Neuronal stem cell (in vitro differentiated cells): Measurements from ENCODE around the gene TUBB1.

Experiments used
- DNase-seq: peaks from one replicate; pipeline ENCODE4 v3.0.0-alpha.2; 2013; ENCODE audit warnings: low spot score
- H2AFZ ChIP-seq: one replicate; pipeline ENCODE4 v1.6.1; 2013; ENCODE audit warnings: mild to moderate bottlenecking, low read length, inconsistent platforms
- H2AK5ac ChIP-seq: 2 replicates; pipeline ENCODE4 v1.6.1; 2013; ENCODE audit warnings: low read depth, mild to moderate bottlenecking, inconsistent platforms, low read length, moderate library complexity, mixed read lengths
- H2BK120ac ChIP-seq: 2 replicates; pipeline ENCODE4 v1.6.1; 2013; ENCODE audit warnings: low read depth, mild to moderate bottlenecking, inconsistent platforms, low read length, moderate library complexity, mixed read lengths
- H2BK12ac ChIP-seq: one replicate; pipeline ENCODE4 v1.6.1; 2013; ENCODE audit warnings: low read length, inconsistent platforms
- H2BK15ac ChIP-seq: 2 replicates; pipeline ENCODE4 v1.6.1; 2013; ENCODE audit warnings: mild to moderate bottlenecking, low read length, inconsistent platforms, mixed read lengths
- H2BK5ac ChIP-seq: one replicate; pipeline ENCODE4 v1.6.1; 2013; ENCODE audit warnings: inconsistent platforms, mild to moderate bottlenecking, low read length, moderate library complexity
- H3K14ac ChIP-seq: one replicate; pipeline ENCODE4 v1.6.1; 2013; ENCODE audit warnings: low read length, inconsistent platforms
- H3K18ac ChIP-seq: 2 replicates; pipeline ENCODE4 v1.6.1; 2013; ENCODE audit warnings: low read length, inconsistent platforms
- H3K23ac ChIP-seq: 2 replicates; pipeline ENCODE4 v1.6.1; 2013; ENCODE audit warnings: low read depth, mild to moderate bottlenecking, mixed read lengths, low read length, inconsistent platforms; ENCODE audit not compliant: poor library complexity
- H3K27ac ChIP-seq: replicated peaks from 3 replicates; pipeline ENCODE4 v1.5.1; 2013; ENCODE audit warnings: low read length, inconsistent platforms
- H3K27me3 ChIP-seq, 3 experiments: 2 replicates each; pipeline ENCODE4 v1.6.1; 2013; ENCODE audit warnings: low read length in 3 of 3, mild to moderate bottlenecking in 2 of 3, inconsistent platforms in 1 of 3, low read depth in 1 of 3, mixed read lengths in 1 of 3, moderate library complexity in 1 of 3; ENCODE audit not compliant: control insufficient read depth in 3 of 3, insufficient read depth in 3 of 3
- H3K36me3 ChIP-seq, 2 donors: replicated peaks in 1 of 2; 2 replicates each; pipeline ENCODE4 v1.6.1; 2013; ENCODE audit warnings: low read length in 2 of 2; ENCODE audit not compliant: control insufficient read depth in 2 of 2, insufficient read depth in 2 of 2
- H3K4ac ChIP-seq: 2 replicates; pipeline ENCODE4 v1.6.1; 2013; ENCODE audit warnings: inconsistent platforms, mild to moderate bottlenecking, low read length, moderate library complexity
- H3K4me1 ChIP-seq, 2 donors: 1 replicate in 1 of 2; 2 replicates in 1 of 2; pipeline ENCODE4 v1.6.1; 2013; ENCODE audit warnings: low read length in 2 of 2, low read depth in 1 of 2; ENCODE audit not compliant: control insufficient read depth in 2 of 2, insufficient read depth in 1 of 2
- H3K4me2 ChIP-seq: one replicate; pipeline ENCODE4 v1.6.1; 2013; ENCODE audit warnings: mild to moderate bottlenecking, low read length, inconsistent platforms; ENCODE audit not compliant: insufficient read depth, poor library complexity, severe bottlenecking
- H3K4me3 ChIP-seq, 2 donors: 2 replicates each; pipeline ENCODE4 v1.5.1; 2013; ENCODE audit warnings: low read length in 2 of 2, mild to moderate bottlenecking in 2 of 2, inconsistent platforms in 1 of 2, moderate library complexity in 1 of 2
- H3K79me1 ChIP-seq: one replicate; pipeline ENCODE4 v1.6.1; 2013; ENCODE audit warnings: low read depth, mild to moderate bottlenecking, inconsistent platforms, low read length, moderate library complexity
- H3K9ac ChIP-seq: one replicate; pipeline ENCODE4 v1.6.1; 2013; ENCODE audit warnings: mild to moderate bottlenecking, low read depth, low read length, inconsistent platforms; ENCODE audit not compliant: poor library complexity
- H3K9me3 ChIP-seq, 2 donors: replicated peaks in 1 of 2; 2 replicates each; pipeline versions ENCODE3 to v1.6.1; 2013; ENCODE audit warnings: low read length in 2 of 2, mild to moderate bottlenecking in 2 of 2, inconsistent platforms in 1 of 2, low read depth in 1 of 2, mixed read lengths in 1 of 2, moderate library complexity in 1 of 2; ENCODE audit not compliant: control insufficient read depth in 2 of 2, insufficient read depth in 1 of 2
- H4K8ac ChIP-seq: one replicate; pipeline ENCODE4 v1.6.1; 2013; ENCODE audit warnings: low read depth, mild to moderate bottlenecking, inconsistent platforms, low read length, moderate library complexity
- H4K91ac ChIP-seq: one replicate; pipeline ENCODE4 v1.6.1; 2013; ENCODE audit warnings: low read length, low read depth, mild to moderate bottlenecking, inconsistent platforms; ENCODE audit not compliant: poor library complexity
- WGBS, 2 donors: extraction: QIAGEN DNeasy Blood & Tissue Kit; methylation state at CpG; one replicate each; pipeline ENCODE4 v1.1.7; 2013; ENCODE audit warnings: missing lambda C conversion rate in 2 of 2, mixed read lengths in 1 of 2; ENCODE audit not compliant: insufficient read length in 2 of 2, insufficient replicate concordance in 1 of 2; ENCODE audit errors: extremely low coverage in 2 of 2; 5-methylcytosine and 5-hydroxymethylcytosine counted together

The TUBB1 gene

GRCh38 chr20:59018817-59019216 lies 412 bp upstream of the TUBB1 start:
- Histone ChIP-seq H4K91ac (no peak overlapping the region), H3K14ac (no peak overlapping the region), H3K4me3 (no peak overlapping the region), H3K27me3 (no peaks in the 10 kb centered on the region), H3K18ac (no peak overlapping the region), H2AK5ac (peak overlapping the region; percentile 77), H2AFZ (no peak overlapping the region), H4K8ac (no peak overlapping the region), H3K9ac (peak overlapping the region; percentile 56), H3K9me3 (no peaks in the 10 kb centered on the region), H2BK120ac (peak overlapping the region; percentile 30), H3K36me3 (peaks cover 6 to 17% of the 10 kb centered on the region in 2 donors), H3K23ac (peak overlapping the region; percentile 25), H3K79me1 (peaks cover 3% of the 10 kb centered on the region), H2BK5ac (no peak overlapping the region), H3K27ac (no peak overlapping the region), H2BK12ac (no peak overlapping the region), H2BK15ac (no peak overlapping the region), H3K4me2 (no peak overlapping the region), H3K4me1 (no peaks in the 10 kb centered on the region), H3K4ac (no peak overlapping the region)
- DNase-seq: no peak
- WGBS, 2 donors: no CpG with 5 or more reads among the region's 10 CpGs

- Histone ChIP-seq H3K27me3 (no peaks in the 10 kb centered on the region), H2BK12ac (no peak overlapping the region), H3K27ac (no peak overlapping the region), H3K14ac (no peak overlapping the region), H3K23ac (no peak overlapping the region), H2AK5ac (no peak overlapping the region), H2BK15ac (no peak overlapping the region), H2BK5ac (no peak overlapping the region), H3K4me1 (peaks cover 0 to 10% of the 10 kb centered on the region in 2 donors), H3K36me3 (peaks cover 16 to 37% of the 10 kb centered on the region in 2 donors), H3K18ac (no peak overlapping the region), H3K4me2 (no peak overlapping the region), H4K8ac (no peak overlapping the region), H2BK120ac (no peak overlapping the region), H2AFZ (no peak overlapping the region), H3K9me3 (no peaks in the 10 kb centered on the region), H3K79me1 (peaks cover 6% of the 10 kb centered on the region), H3K4ac (no peak overlapping the region), H3K9ac (no peak overlapping the region), H4K91ac (no peak overlapping the region), H3K4me3 (no peak overlapping the region)
- no CpG with 5 or more reads among the region's 5 CpGs for WGBS, 2 donors
- no peak for DNase-seq
Measured at GRCh38 chr20:59020938-59021551, 1.8 kb downstream of the TUBB1 start.

GRCh38 chr20:59022754-59023153 lies 3.5 kb downstream of the TUBB1 start:
- WGBS, 2 donors: no CpG with 5 or more reads among the region's 15 CpGs
- DNase-seq: no peak
- no peak overlapping the region for H2BK120ac ChIP-seq
- H3K27ac ChIP-seq: no peak overlapping the region
- no peak overlapping the region for H3K4me3 ChIP-seq
- H3K4ac ChIP-seq: no peak overlapping the region
- H4K8ac ChIP-seq: no peak overlapping the region
- H2BK12ac ChIP-seq: no peak overlapping the region
- H3K9me3 ChIP-seq: no peaks in the 10 kb centered on the region
- H2AK5ac ChIP-seq: no peak overlapping the region
- no peak overlapping the region for H2AFZ ChIP-seq
- no peak overlapping the region for H3K4me2 ChIP-seq
- peaks cover 0 to 21% of the 10 kb centered on the region in 2 donors for H3K4me1 ChIP-seq
- H3K18ac ChIP-seq: no peak overlapping the region
- no peak overlapping the region for H3K9ac ChIP-seq
- no peak overlapping the region for H3K14ac ChIP-seq
- H3K79me1 ChIP-seq: peaks cover 6% of the 10 kb centered on the region
- H4K91ac ChIP-seq: no peak overlapping the region
- no peak overlapping the region for H2BK15ac ChIP-seq
- H3K36me3 ChIP-seq: peaks cover 22 to 54% of the 10 kb centered on the region in 2 donors
- H3K27me3 ChIP-seq: no peaks in the 10 kb centered on the region
- no peak overlapping the region for H3K23ac ChIP-seq
- H2BK5ac ChIP-seq: no peak overlapping the region

- peaks cover 22 to 62% of the 10 kb centered on the region in 2 donors for H3K36me3 ChIP-seq
- no peak overlapping the region for H3K23ac ChIP-seq
- H3K9me3 ChIP-seq: no peaks in the 10 kb centered on the region
- H2BK120ac ChIP-seq: no peak overlapping the region
- no peak overlapping the region for H3K27ac ChIP-seq
- H3K4me1 ChIP-seq: peaks cover 0 to 30% of the 10 kb centered on the region in 2 donors
- no peak overlapping the region for H3K9ac ChIP-seq
- H2BK15ac ChIP-seq: no peak overlapping the region
- no CpG with 5 or more reads among the region's 13 CpGs for WGBS, 2 donors
- no peak overlapping the region for H4K8ac ChIP-seq
- no peak overlapping the region for H2AK5ac ChIP-seq
- peaks cover 6% of the 10 kb centered on the region for H3K79me1 ChIP-seq
- no peak overlapping the region for H3K4me2 ChIP-seq
- no peak overlapping the region for H3K4me3 ChIP-seq
- no peak overlapping the region for H2BK5ac ChIP-seq
- no peaks in the 10 kb centered on the region for H3K27me3 ChIP-seq
- H2AFZ ChIP-seq: no peak overlapping the region
- no peak for DNase-seq
- no peak overlapping the region for H3K4ac ChIP-seq
- no peak overlapping the region for H3K14ac ChIP-seq
- no peak overlapping the region for H4K91ac ChIP-seq
- H2BK12ac ChIP-seq: no peak overlapping the region
- no peak overlapping the region for H3K18ac ChIP-seq
Measured at GRCh38 chr20:59023616-59024015, 4.4 kb downstream of the TUBB1 start.
